Astrocyte of the spinal cord (primary cell): ENCODE results near the gene CAPN9.

Experiments used
- DNase-seq: peaks from one replicate; pipeline ENCODE4 v3.0.0; 2011; ENCODE audit warnings: low read depth, low spot score
- H3K4me3 ChIP-seq: 2 replicates; pipeline ENCODE4 v1.5.1; 2011; ENCODE audit warnings: low read depth, mild to moderate bottlenecking, low read length, moderate library complexity
- CTCF ChIP-seq: IDR thresholded peaks from 2 replicates; pipeline ENCODE4 v1.5.1; 2012; ENCODE audit warnings: low read depth, mild to moderate bottlenecking, low read length, inconsistent platforms
- in situ Hi-C: cut with HindIII; loops from 2 replicates; pipeline ENCODE4 v1.10.0; 2017; ENCODE audit warnings: low sequenced_read_pairs

CAPN9 gene

GRCh38 chr1:230827801-230828200 lies 80.6 kb downstream of the CAPN9 start:
- H3K4me3 ChIP-seq: no peak overlapping the region
- in situ Hi-C loops: no loop called here
- no peak for DNase-seq
- TF ChIP-seq CTCF: no peak

GRCh38 chr1:230828421-230828820 lies 81.2 kb downstream of the CAPN9 start:
- in situ Hi-C loops: no loop called here
- no peak overlapping the region for H3K4me3 ChIP-seq
- DNase-seq: no peak
- TF ChIP-seq CTCF: no peak

- H3K4me3 ChIP-seq: no peak overlapping the region
- in situ Hi-C loops: no loop called here
- no peak for TF ChIP-seq CTCF
- no peak for DNase-seq
Observed at GRCh38 chr1:230831771-230832170, 84.6 kb downstream of the CAPN9 start.

GRCh38 chr1:230832476-230832875 lies 85.3 kb downstream of the CAPN9 start:
- no peak overlapping the region for H3K4me3 ChIP-seq
- no peak for DNase-seq
- TF ChIP-seq CTCF: no peak
- in situ Hi-C loops: no loop called here

GRCh38 chr1:230833511-230833910 lies 86.3 kb downstream of the CAPN9 start:
- no peak for DNase-seq
- no peak for TF ChIP-seq CTCF
- no peak overlapping the region for H3K4me3 ChIP-seq
- in situ Hi-C loops: no loop called here

- TF ChIP-seq CTCF: no peak
- DNase-seq: no peak
- in situ Hi-C loops: no loop called here
- H3K4me3 ChIP-seq: no peak overlapping the region
Observed at GRCh38 chr1:230834292-230834691, 87.1 kb downstream of the CAPN9 start.

- no peak overlapping the region for H3K4me3 ChIP-seq
- TF ChIP-seq CTCF: no peak
- in situ Hi-C loops: no loop called here
- DNase-seq: no peak
Observed at GRCh38 chr1:230836347-230836746, 89.2 kb downstream of the CAPN9 start.
